GM12891 (cell line): ENCODE data around the gene SMC5.

Experiments used
- PAX5 ChIP-seq: IDR thresholded peaks from 2 replicates; pipeline ENCODE4 v1.6.1; 2011; ENCODE audit warnings: low read length, moderate library complexity, mild to moderate bottlenecking; ENCODE audit not compliant: insufficient read depth, severe bottlenecking
- POLR2A ChIP-seq: IDR thresholded peaks from 2 replicates; pipeline ENCODE4 v1.6.1; 2011; ENCODE audit warnings: low read depth, low read length, control low read depth
- POLR2AphosphoS5 ChIP-seq: IDR thresholded peaks from 2 replicates; pipeline ENCODE4 v1.6.1; 2011; ENCODE audit warnings: low read depth, low read length, control low read depth
- SPI1 ChIP-seq: IDR thresholded peaks from 2 replicates; pipeline ENCODE4 v1.6.1; 2011; ENCODE audit warnings: low read depth, low read length, control low read depth
- TAF1 ChIP-seq: IDR thresholded peaks from 2 replicates; pipeline ENCODE4 v1.6.1; 2011; ENCODE audit warnings: low read depth, low read length, control low read depth

- TF ChIP-seq POLR2A (no peak), TAF1 (no peak), POLR2AphosphoS5 (no peak), SPI1 (no peak), PAX5 (no peak)
These were observed 29.2 kb upstream of the SMC5 start for GRCh38 chr9:70229579-70229978.
